SK-N-SH (cell line): ENCODE data around the gene MCUR1. TPM values are rescaled to one million over a fixed set of nuclear protein-coding genes. Genes with fewer than 3 reads are reported as not detected.

Experiments used
- CTCF ChIA-PET: fragments of 300-600, 350-600 bp; formaldehyde crosslinking; extraction: SDS; loops from one replicate; lab custom pipeline; 2021; lab: Yijun Ruan, JAX
- POLR2A ChIA-PET: fragments of 350-600 bp; sonication (Branson Sonifier 250); formaldehyde crosslinking; extraction: SDS; loops from one replicate; lab custom pipeline; 2020; ENCODE audit warnings: antibody characterized with exemption, inconsistent platforms; lab: Yijun Ruan, JAX
- DNase-seq: peaks from one replicate; pipeline ENCODE4 v3.0.0; 2012
- H2AFZ ChIP-seq: fragments of 200-600 bp; sonication (generic); 2 replicates; pipeline ENCODE4 v1.8.1; 2016; ENCODE audit warnings: antibody characterized with exemption, mild to moderate bottlenecking, low read depth
- H3F3A ChIP-seq: fragments of 200-600 bp; sonication (generic); replicated peaks from 2 replicates; pipeline ENCODE3; 2016; ENCODE audit warnings: antibody characterized with exemption, mild to moderate bottlenecking; ENCODE audit not compliant: insufficient read depth
- H3K27ac ChIP-seq, 2 experiments: fragments of 200-500 bp in 1 of 2; fragments of 200-600 bp in 1 of 2; sonication (Bioruptor generic) in 1 of 2; sonication (generic), shearing (Covaris generic) in 1 of 2; 2 replicates each; pipeline versions ENCODE4 v1.5.1 to v1.6.1; 2014 to 2016; ENCODE audit warnings: low read depth in 2 of 2, inconsistent platforms in 1 of 2, low read length in 1 of 2, mild to moderate bottlenecking in 1 of 2, mixed read lengths in 1 of 2
- H3K27me3 ChIP-seq: fragments of 200-600 bp; sonication (generic), shearing (Covaris generic); 2 replicates; pipeline ENCODE4 v1.6.1; 2016; ENCODE audit warnings: mixed run types; ENCODE audit not compliant: insufficient read depth
- H3K36me3 ChIP-seq, 2 experiments: fragments of 200-500 bp in 1 of 2; fragments of 200-600 bp in 1 of 2; sonication (Bioruptor generic) in 1 of 2; sonication (generic) in 1 of 2; replicated peaks in 1 of 2; 2 replicates each; pipeline versions ENCODE3 to v1.5.1; 2014 to 2016; ENCODE audit warnings: low read length in 1 of 2, mild to moderate bottlenecking in 1 of 2; ENCODE audit not compliant: insufficient read depth in 2 of 2, control insufficient read depth in 1 of 2
- H3K4me1 ChIP-seq, 2 experiments: fragments of 200-500 bp in 1 of 2; fragments of 200-600 bp in 1 of 2; sonication (Bioruptor generic) in 1 of 2; sonication (generic), shearing (Covaris generic) in 1 of 2; 2 replicates each; pipeline versions ENCODE4 v1.5.1 to v1.6.1; 2014 to 2016; ENCODE audit warnings: low read depth in 1 of 2, low read length in 1 of 2, mixed run types in 1 of 2; ENCODE audit not compliant: insufficient read depth in 2 of 2, control insufficient read depth in 1 of 2
- H3K4me2 ChIP-seq: fragments of 200-600 bp; sonication (generic), shearing (Covaris generic); 2 replicates; pipeline ENCODE4 v1.6.1; 2017; ENCODE audit warnings: mixed run types
- H3K4me3 ChIP-seq, 2 experiments: fragments of 200-500 bp in 1 of 2; fragments of 200-600 bp in 1 of 2; sonication (Bioruptor generic) in 1 of 2; sonication (generic), shearing (Covaris generic) in 1 of 2; 2 replicates each; pipeline versions ENCODE4 v1.5.1 to v1.8.1; 2014 to 2016; ENCODE audit warnings: low read depth in 2 of 2, inconsistent platforms in 1 of 2, low read length in 1 of 2, mild to moderate bottlenecking in 1 of 2, mixed read lengths in 1 of 2, moderate library complexity in 1 of 2
- H3K79me2 ChIP-seq: fragments of 200-600 bp; sonication (generic); 2 replicates; pipeline ENCODE4 v1.8.1; 2017; ENCODE audit warnings: mild to moderate bottlenecking; ENCODE audit not compliant: insufficient read depth
- H3K9ac ChIP-seq: fragments of 200-600 bp; sonication (generic); 2 replicates; pipeline ENCODE4 v1.6.1; 2017; ENCODE audit warnings: mixed run types
- H3K9me2 ChIP-seq: fragments of 200-600 bp; sonication (generic); 2 replicates; pipeline ENCODE4 v1.6.1; 2017; ENCODE audit warnings: mixed run types
- H3K9me3 ChIP-seq: fragments of 200-600 bp; sonication (generic); 2 replicates; pipeline ENCODE4 v1.6.1; 2017; ENCODE audit warnings: mixed run types, mild to moderate bottlenecking, moderate library complexity
- H4K20me1 ChIP-seq: fragments of 200-600 bp; sonication (generic); 2 replicates; pipeline ENCODE4 v1.6.1; 2017; ENCODE audit warnings: mild to moderate bottlenecking, mixed run types; ENCODE audit not compliant: insufficient read depth
- CTCF ChIP-seq: fragments of 200-600 bp; sonication (generic); IDR thresholded peaks from 2 replicates; pipeline ENCODE4 v1.6.1; 2017; ENCODE audit warnings: antibody characterized with exemption, mild to moderate bottlenecking, moderate library complexity
- EP300 ChIP-seq, 2 experiments: IDR thresholded peaks; 2 replicates each; pipeline versions ENCODE4 v1.4.0 to v1.6.1; 2012; ENCODE audit warnings: borderline replicate concordance in 1 of 2, low read depth in 1 of 2, low read length in 1 of 2
- EZH2phosphoT487 ChIP-seq: fragments of 200-600 bp; sonication (generic); IDR thresholded peaks from 2 replicates; pipeline ENCODE4 v1.6.1; 2017; ENCODE audit warnings: low read depth, mixed run types, mild to moderate bottlenecking, antibody characterized with exemption, moderate library complexity, borderline replicate concordance
- FOSL2 ChIP-seq: IDR thresholded peaks from 2 replicates; pipeline ENCODE4 v1.4.0; 2012; ENCODE audit warnings: low read depth, mild to moderate bottlenecking, moderate library complexity, borderline replicate concordance
- FOXJ3 ChIP-seq: sonication (generic); formaldehyde crosslinking; IDR thresholded peaks from 2 replicates; pipeline ENCODE4 v1.5.1; 2020; ENCODE audit warnings: mild to moderate bottlenecking, missing genetic modification reagents
- FOXM1 ChIP-seq: IDR thresholded peaks from 2 replicates; pipeline ENCODE4 v1.4.0; 2012; ENCODE audit warnings: low read depth, mild to moderate bottlenecking
- GABPA ChIP-seq: IDR thresholded peaks from 2 replicates; pipeline ENCODE4 v1.4.0; 2012; ENCODE audit warnings: low read depth, mild to moderate bottlenecking
- GATA2 ChIP-seq: sonication (generic); formaldehyde crosslinking; IDR thresholded peaks from 2 replicates; pipeline ENCODE4 v1.5.0; 2020; ENCODE audit warnings: mild to moderate bottlenecking, missing genetic modification reagents
- JUND ChIP-seq: IDR thresholded peaks from 2 replicates; pipeline ENCODE4 v1.4.0; 2012
- MEF2A ChIP-seq: IDR thresholded peaks from 2 replicates; pipeline ENCODE4 v1.4.0; 2012; ENCODE audit warnings: low read depth, borderline replicate concordance
- NFIC ChIP-seq: IDR thresholded peaks from 2 replicates; pipeline ENCODE4 v1.4.0; 2012; ENCODE audit warnings: borderline replicate concordance
- NRF1 ChIP-seq: IDR thresholded peaks from 2 replicates; pipeline ENCODE4 v1.6.1; 2012; ENCODE audit warnings: low read depth, mild to moderate bottlenecking, low read length
- PBX3 ChIP-seq: IDR thresholded peaks from 2 replicates; pipeline ENCODE4; 2012
- POLR2AphosphoS5 ChIP-seq: IDR thresholded peaks from 2 replicates; pipeline ENCODE4 v1.6.1; 2012; ENCODE audit warnings: low read depth, low read length
- RAD21 ChIP-seq: IDR thresholded peaks from 2 replicates; pipeline ENCODE4 v1.6.1; 2012; ENCODE audit warnings: mild to moderate bottlenecking, low read length
- RFX5 ChIP-seq: IDR thresholded peaks from 2 replicates; pipeline ENCODE4 v1.6.1; 2012; ENCODE audit warnings: mild to moderate bottlenecking, improper control_type of control experiment, low read length
- RXRA ChIP-seq: IDR thresholded peaks from 2 replicates; pipeline ENCODE4 v1.4.0; 2012; ENCODE audit warnings: low read depth, mild to moderate bottlenecking, borderline replicate concordance
- SIN3A ChIP-seq: IDR thresholded peaks from 2 replicates; pipeline ENCODE4 v1.6.1; 2012; ENCODE audit warnings: low read depth, mild to moderate bottlenecking, low read length, moderate library complexity, borderline replicate concordance
- SMC3 ChIP-seq: IDR thresholded peaks from 2 replicates; pipeline ENCODE4 v1.6.1; 2012; ENCODE audit warnings: low read depth, low read length, improper control_type of control experiment
- TAF1 ChIP-seq: IDR thresholded peaks from 2 replicates; pipeline ENCODE4 v1.6.1; 2012; ENCODE audit warnings: low read depth, mild to moderate bottlenecking, low read length, moderate library complexity, borderline replicate concordance
- TCF12 ChIP-seq: IDR thresholded peaks from 2 replicates; pipeline ENCODE4 v1.4.0; 2012
- TEAD4 ChIP-seq: IDR thresholded peaks from 2 replicates; pipeline ENCODE4 v1.4.0; 2012; ENCODE audit warnings: mild to moderate bottlenecking, borderline replicate concordance; ENCODE audit not compliant: insufficient read depth
- YY1 ChIP-seq: IDR thresholded peaks from 2 replicates; pipeline ENCODE4 v1.4.0; 2012; ENCODE audit warnings: low read depth, mild to moderate bottlenecking
- whole genome bisulfite sequencing: methylation state at CpG from one replicate; pipeline ENCODE4 v1.1.6; 2017; ENCODE audit warnings: low lambda C conversion rate; 5-methylcytosine and 5-hydroxymethylcytosine counted together
- polyA plus RNA-seq, 3 experiments: library from polyadenylated mRNA; depleted of rRNA; stranded (reverse); fragments of >200 nt; gene quantifications; 2 replicates each; pipeline ENCODE4 v1.2.3, GENCODE V29; 2012
- TF ChIP-seq, protein P1 (sequence below): IDR thresholded peaks from 2 replicates; pipeline ENCODE4 v1.4.0; 2012; ENCODE audit warnings: low read depth, borderline replicate concordance
- TF ChIP-seq, protein P2 (sequence below): IDR thresholded peaks from 2 replicates; pipeline ENCODE4 v1.4.0; 2012; ENCODE audit warnings: low read depth
- TF ChIP-seq, protein P3 (sequence below): fragments of 150-350 bp; IDR thresholded peaks from 2 replicates; pipeline ENCODE4 v1.6.1; 2017; ENCODE audit warnings: antibody characterized with exemption, low read length, low read depth, borderline replicate concordance

The MCUR1 gene
- 8.3 and 8.6 TPM in 2 replicates for polyA plus RNA-seq (2012; rRNA removed)
- 13.4 and 14.3 TPM in 2 replicates for polyA plus RNA-seq (2012; cell fraction: cytosol; rRNA removed)
- 3.0 and 5.1 TPM in 2 replicates for polyA plus RNA-seq (2012; cell fraction: nucleus; rRNA removed)

DNA sequence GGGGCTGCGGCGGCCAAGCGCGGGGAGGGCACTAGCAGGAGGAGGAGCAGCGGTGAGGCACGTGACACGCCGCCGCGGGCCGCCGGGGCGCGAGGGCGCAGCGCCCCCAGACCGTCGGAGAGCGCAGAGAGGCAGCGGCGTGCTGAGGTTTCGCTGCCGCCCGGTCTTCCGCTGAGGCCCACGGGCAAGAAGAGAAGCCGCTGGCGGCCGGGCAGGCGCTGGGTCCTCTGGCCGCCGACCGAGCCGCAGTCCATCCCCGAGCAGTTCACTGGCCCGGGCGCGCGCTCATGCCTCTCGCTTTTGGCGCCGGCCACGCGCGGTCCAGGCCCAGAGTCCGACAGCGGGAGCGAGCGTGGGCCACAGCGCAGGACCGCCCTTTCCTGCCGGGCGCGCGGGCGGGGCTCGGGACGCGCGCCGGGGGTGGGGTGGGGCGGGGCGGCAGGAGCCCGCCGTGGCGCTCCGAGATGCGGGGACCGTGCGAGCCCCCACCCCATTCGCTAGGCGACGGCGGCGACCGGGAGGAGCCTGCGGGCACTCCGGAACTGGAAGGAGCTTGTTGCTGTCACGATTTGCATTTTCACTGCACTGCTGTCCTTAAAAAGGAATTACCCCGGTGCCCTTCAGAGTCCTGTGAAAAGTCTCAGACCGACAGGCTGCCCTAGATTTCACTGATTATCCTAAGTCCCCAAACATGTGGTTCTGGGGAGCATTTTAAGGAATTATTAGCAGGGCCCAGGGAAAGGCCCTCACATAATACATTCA lies at the start of gene MCUR1:
MCUR1 (minus strand) TSS at position 382 of the 762 bp plus-strand sequence; CDS start at position 254, 128 bp downstream.
- H3K4me3 ChIP-seq: peak within 1 kb of the TSS; percentile 84 to 90
- peaks cover 7 to 26% of the 10 kb centered on the region in 2 experiments; a peak in 3 of 4 replicates for H3K4me1 ChIP-seq
- no peaks in the 10 kb centered on the region for H3K9me2 ChIP-seq
- no peaks in the 10 kb centered on the region for H3K36me3 ChIP-seq
- peak within 1 kb of the TSS; percentile 86 for H3K4me2 ChIP-seq
- CTCF ChIA-PET: interaction anchor here (0.6 to 0.8 kb wide), 3 partner anchors 19 to 60 kb away, joined by 3 to 5 read pairs (median 3); no protein-coding TSS in a partner anchor
- H4K20me1 ChIP-seq: peaks cover 3% of the 10 kb centered on the region; the same call in 1 of the 2 replicates
- H3F3A ChIP-seq: peaks cover 7% of the 10 kb centered on the region
- DNase-seq: peak; percentile 94
- H2AFZ ChIP-seq: peak within 1 kb of the TSS; percentile 83
- H3K27ac ChIP-seq: peak within 1 kb of the TSS; percentile 81 to 95
- no peaks in the 10 kb centered on the region for H3K27me3 ChIP-seq
- peaks cover 37% of the 10 kb centered on the region for H3K79me2 ChIP-seq
- POLR2A ChIA-PET: interaction anchor here (0.7 to 1.3 kb wide), 4 partner anchors 12 to 46 kb away, joined by 3 to 6 read pairs (median 4); no protein-coding TSS in a partner anchor
- 0% methylated on average over 2 of the region's 81 CpGs for WGBS
- H3K9me3 ChIP-seq: no peaks in the 10 kb centered on the region
- H3K9ac ChIP-seq: peak within 1 kb of the TSS; percentile 87
- TF ChIP-seq PBX3: no peak
- TF ChIP-seq, protein P1, sequence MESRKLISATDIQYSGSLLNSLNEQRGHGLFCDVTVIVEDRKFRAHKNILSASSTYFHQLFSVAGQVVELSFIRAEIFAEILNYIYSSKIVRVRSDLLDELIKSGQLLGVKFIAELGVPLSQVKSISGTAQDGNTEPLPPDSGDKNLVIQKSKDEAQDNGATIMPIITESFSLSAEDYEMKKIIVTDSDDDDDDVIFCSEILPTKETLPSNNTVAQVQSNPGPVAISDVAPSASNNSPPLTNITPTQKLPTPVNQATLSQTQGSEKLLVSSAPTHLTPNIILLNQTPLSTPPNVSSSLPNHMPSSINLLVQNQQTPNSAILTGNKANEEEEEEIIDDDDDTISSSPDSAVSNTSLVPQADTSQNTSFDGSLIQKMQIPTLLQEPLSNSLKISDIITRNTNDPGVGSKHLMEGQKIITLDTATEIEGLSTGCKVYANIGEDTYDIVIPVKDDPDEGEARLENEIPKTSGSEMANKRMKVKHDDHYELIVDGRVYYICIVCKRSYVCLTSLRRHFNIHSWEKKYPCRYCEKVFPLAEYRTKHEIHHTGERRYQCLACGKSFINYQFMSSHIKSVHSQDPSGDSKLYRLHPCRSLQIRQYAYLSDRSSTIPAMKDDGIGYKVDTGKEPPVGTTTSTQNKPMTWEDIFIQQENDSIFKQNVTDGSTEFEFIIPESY: no peak; the same call in 1 of the 2 replicates
- no peak for TF ChIP-seq FOXJ3 (CRISPR knock-in tag)
- no peak for TF ChIP-seq SMC3
- TF ChIP-seq JUND: 0 out of 2 replicates have a peak, but pooled peaks have one; percentile 10
- TF ChIP-seq, protein P2, sequence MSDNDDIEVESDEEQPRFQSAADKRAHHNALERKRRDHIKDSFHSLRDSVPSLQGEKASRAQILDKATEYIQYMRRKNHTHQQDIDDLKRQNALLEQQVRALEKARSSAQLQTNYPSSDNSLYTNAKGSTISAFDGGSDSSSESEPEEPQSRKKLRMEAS: peak; percentile 78; the same call in 1 of the 2 replicates
- TF ChIP-seq RFX5: 0 out of 2 replicates have a peak, but pooled peaks have one; percentile 11
- TF ChIP-seq NFIC: no peak
- TF ChIP-seq RAD21: no peak
- TF ChIP-seq SIN3A: peak; percentile 35; the same call in 1 of the 2 replicates
- no peak for TF ChIP-seq RXRA
- peak; percentile 21 for TF ChIP-seq POLR2AphosphoS5
- TF ChIP-seq TAF1: 0 out of 2 replicates have a peak, but pooled peaks have one; percentile 62
- 0 out of 2 replicates have a peak, but pooled peaks have one; percentile 22 for TF ChIP-seq NRF1
- 0 out of 2 replicates have a peak, but pooled peaks have one; percentile 19 for TF ChIP-seq FOXM1
- no peak for TF ChIP-seq GATA2 (CRISPR knock-in tag)
- no peak for TF ChIP-seq TCF12
- TF ChIP-seq GABPA: no peak
- no peak for TF ChIP-seq FOSL2
- TF ChIP-seq EZH2phosphoT487: no peak
- TF ChIP-seq YY1: 0 out of 2 replicates have a peak, but pooled peaks have one; percentile 37
- TF ChIP-seq, protein P3, sequence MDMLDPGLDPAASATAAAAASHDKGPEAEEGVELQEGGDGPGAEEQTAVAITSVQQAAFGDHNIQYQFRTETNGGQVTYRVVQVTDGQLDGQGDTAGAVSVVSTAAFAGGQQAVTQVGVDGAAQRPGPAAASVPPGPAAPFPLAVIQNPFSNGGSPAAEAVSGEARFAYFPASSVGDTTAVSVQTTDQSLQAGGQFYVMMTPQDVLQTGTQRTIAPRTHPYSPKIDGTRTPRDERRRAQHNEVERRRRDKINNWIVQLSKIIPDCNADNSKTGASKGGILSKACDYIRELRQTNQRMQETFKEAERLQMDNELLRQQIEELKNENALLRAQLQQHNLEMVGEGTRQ: peak; percentile 60; the same call in 1 of the 2 replicates
- peak in 1 of 2 experiments; percentile 20; a peak in 1 of 4 replicates for TF ChIP-seq EP300 (IDR thresholded peaks at IDR 0.05; ENCODE audit: borderline replicate concordance in 1 of 2, low read depth in 1 of 2, low read length in 1 of 2)
- TF ChIP-seq MEF2A: no peak
- TF ChIP-seq CTCF: peak; percentile 32; the same call in 1 of the 2 replicates
- no peak for TF ChIP-seq TEAD4
